Panc1 (cell line): Measurements from ENCODE around the gene ADAP2. TPM values are rescaled to one million over a fixed set of nuclear protein-coding genes. Genes with fewer than 3 reads are reported as not detected.
A peak's percentile ranks its signal among the peaks of the same experiment; 100 is the strongest.

Experiments
- ATAC-seq: fragments of 200-7000 bp; cut with Tn5 transposase; 2 replicates; pipeline ENCODE4 v1.9.1; 2020; ENCODE audit warnings: mild to moderate bottlenecking, moderate library complexity
- BruUV-seq: library from RNA; stranded (reverse); fragments of 400-500 nt; replicated peaks from 2 replicates; lab custom pipeline; 2021; lab: Mats Ljungman, UMichigan
- CTCF ChIA-PET: fragments of 300-600 bp; sonication (Branson Sonifier 250); formaldehyde crosslinking; loops from one replicate; lab custom pipeline; 2022; ENCODE audit warnings: antibody characterized with exemption; lab: Charles Lee
- POLR2A ChIA-PET: fragments of 300-600 bp; sonication (Branson Sonifier 250); formaldehyde crosslinking; loops from one replicate; lab custom pipeline; 2022; ENCODE audit warnings: antibody characterized with exemption; lab: Charles Lee
- DNase-seq: peaks from one replicate; pipeline ENCODE4 v3.0.0-alpha.2; 2010; ENCODE audit warnings: low read depth, low spot score
- H3K27ac ChIP-seq: 2 replicates; pipeline ENCODE4 v1.5.1; 2011; ENCODE audit warnings: mild to moderate bottlenecking, low read length, inconsistent platforms
- H3K27me3 ChIP-seq: fragments of 200-500 bp; sonication (Bioruptor generic); 2 replicates; pipeline ENCODE4 v1.6.0; 2014; ENCODE audit warnings: low read length, inconsistent platforms; ENCODE audit not compliant: control insufficient read depth, insufficient read depth
- H3K36me3 ChIP-seq: fragments of 200-500 bp; sonication (Bioruptor generic); 2 replicates; pipeline ENCODE4 v1.5.1; 2014; ENCODE audit warnings: inconsistent platforms, mild to moderate bottlenecking, low read length, moderate library complexity; ENCODE audit not compliant: control insufficient read depth, insufficient read depth
- H3K4me1 ChIP-seq: 2 replicates; pipeline ENCODE4 v1.5.1; 2011; ENCODE audit warnings: inconsistent platforms, mild to moderate bottlenecking, low read length, moderate library complexity; ENCODE audit not compliant: control insufficient read depth, insufficient read depth
- H3K4me3 ChIP-seq, 2 experiments: 2 replicates each; pipeline ENCODE4 v1.5.1; 2011 to 2012; ENCODE audit warnings: low read depth in 2 of 2, low read length in 2 of 2, mild to moderate bottlenecking in 2 of 2, inconsistent platforms in 1 of 2, moderate library complexity in 1 of 2
- H3K9me3 ChIP-seq: fragments of 200-500 bp; sonication (Bioruptor generic); 2 replicates; pipeline ENCODE4 v1.5.1; 2014; ENCODE audit warnings: low read depth, mild to moderate bottlenecking, inconsistent platforms, low read length, moderate library complexity; ENCODE audit not compliant: control insufficient read depth, insufficient read depth
- POLR2AphosphoS5 ChIP-seq: IDR thresholded peaks from 2 replicates; pipeline ENCODE4 v1.6.1; 2012; ENCODE audit warnings: mild to moderate bottlenecking, low read depth, low read length, moderate library complexity
- SIN3A ChIP-seq: IDR thresholded peaks from 2 replicates; pipeline ENCODE4 v1.6.1; 2012; ENCODE audit warnings: low read depth, mild to moderate bottlenecking, low read length, moderate library complexity, borderline replicate concordance; ENCODE audit not compliant: insufficient read depth
- TCF7L2 ChIP-seq: IDR thresholded peaks from 2 replicates; pipeline ENCODE4 v1.6.1; 2011; ENCODE audit warnings: mild to moderate bottlenecking, low read depth, low read length, inconsistent platforms
- in situ Hi-C: cut with HindIII; loops from 2 replicates; pipeline ENCODE4 v1.10.0; 2016; ENCODE audit warnings: low sequenced_read_pairs, low pct_unique_long_range_greater_than_20kb
- intact Hi-C: fragments of 100-400 bp; cut with micrococcal nuclease; formaldehyde crosslinking; loops from one replicate; pipeline ENCODE4 v1.10.0; 2022; ENCODE audit not compliant: unreplicated experiment
- total RNA-seq: library from RNA; stranded (reverse); gene quantifications from one replicate; pipeline ENCODE4 v1.2.1, GENCODE V29; 2021; ENCODE audit not compliant: unreplicated experiment
- TF ChIP-seq, protein P1 (sequence below), 2 experiments: IDR thresholded peaks; 2 replicates each; pipeline ENCODE4 v1.6.1; 2011 to 2012; ENCODE audit warnings: low read depth in 2 of 2, control low read depth in 1 of 2, low read length in 1 of 2, mild to moderate bottlenecking in 1 of 2, moderate library complexity in 1 of 2; ENCODE audit not compliant: insufficient read depth in 1 of 2
- TF ChIP-seq, protein P2 (sequence below): fragments of 450-650 bp; IDR thresholded peaks from 2 replicates; pipeline ENCODE4 v1.5.1; 2017; ENCODE audit warnings: mild to moderate bottlenecking

Gene ADAP2
- total RNA-seq, 1 experiment from 2014 or later, result 2.4 TPM

DNA sequence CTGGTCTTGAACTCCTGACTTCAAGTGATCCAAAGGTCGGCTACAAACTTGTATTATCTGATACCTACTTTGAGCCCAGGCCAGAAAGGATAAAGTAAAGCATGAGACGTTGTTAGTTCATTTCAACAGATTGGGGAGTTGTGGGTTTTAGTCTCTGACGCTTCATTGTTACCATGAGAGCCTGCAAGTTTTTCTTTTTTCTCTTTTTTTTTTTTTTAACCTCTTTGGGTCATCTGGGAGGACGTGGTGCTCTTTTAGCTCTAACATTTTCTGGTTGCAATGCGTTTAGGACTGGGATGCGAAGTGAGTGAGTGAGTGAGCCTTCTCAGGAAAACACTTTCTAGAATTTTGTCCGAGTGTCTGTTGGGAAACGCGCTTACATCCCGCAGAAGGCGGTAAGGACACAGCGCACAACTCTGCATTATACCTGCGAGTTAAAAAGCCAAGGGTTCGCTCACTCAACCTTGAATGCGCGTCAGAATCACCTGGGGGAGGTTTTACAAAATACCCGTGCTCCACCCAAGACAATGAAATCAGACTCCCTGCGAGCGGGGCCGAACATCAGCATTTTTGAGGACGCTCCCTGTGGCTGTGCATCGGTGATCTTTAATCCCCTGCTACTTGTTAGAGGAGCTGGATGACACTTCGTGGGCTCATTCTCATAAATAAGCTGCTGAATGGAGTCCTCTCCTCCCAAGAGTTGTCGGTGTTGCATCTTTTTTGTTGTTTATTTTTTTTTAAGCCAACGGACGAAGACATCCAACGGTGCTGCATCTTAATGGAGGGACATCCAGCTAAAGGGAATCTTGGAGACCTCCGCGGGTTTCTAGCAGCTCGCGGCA lies 48.5 kb downstream of the ADAP2 start:
- H3K27me3 ChIP-seq, result no peaks in the 10 kb centered on the region
- TF ChIP-seq POLR2AphosphoS5 (no peak), TCF7L2 (no peak), SIN3A (no peak)
- TF ChIP-seq, protein P1, sequence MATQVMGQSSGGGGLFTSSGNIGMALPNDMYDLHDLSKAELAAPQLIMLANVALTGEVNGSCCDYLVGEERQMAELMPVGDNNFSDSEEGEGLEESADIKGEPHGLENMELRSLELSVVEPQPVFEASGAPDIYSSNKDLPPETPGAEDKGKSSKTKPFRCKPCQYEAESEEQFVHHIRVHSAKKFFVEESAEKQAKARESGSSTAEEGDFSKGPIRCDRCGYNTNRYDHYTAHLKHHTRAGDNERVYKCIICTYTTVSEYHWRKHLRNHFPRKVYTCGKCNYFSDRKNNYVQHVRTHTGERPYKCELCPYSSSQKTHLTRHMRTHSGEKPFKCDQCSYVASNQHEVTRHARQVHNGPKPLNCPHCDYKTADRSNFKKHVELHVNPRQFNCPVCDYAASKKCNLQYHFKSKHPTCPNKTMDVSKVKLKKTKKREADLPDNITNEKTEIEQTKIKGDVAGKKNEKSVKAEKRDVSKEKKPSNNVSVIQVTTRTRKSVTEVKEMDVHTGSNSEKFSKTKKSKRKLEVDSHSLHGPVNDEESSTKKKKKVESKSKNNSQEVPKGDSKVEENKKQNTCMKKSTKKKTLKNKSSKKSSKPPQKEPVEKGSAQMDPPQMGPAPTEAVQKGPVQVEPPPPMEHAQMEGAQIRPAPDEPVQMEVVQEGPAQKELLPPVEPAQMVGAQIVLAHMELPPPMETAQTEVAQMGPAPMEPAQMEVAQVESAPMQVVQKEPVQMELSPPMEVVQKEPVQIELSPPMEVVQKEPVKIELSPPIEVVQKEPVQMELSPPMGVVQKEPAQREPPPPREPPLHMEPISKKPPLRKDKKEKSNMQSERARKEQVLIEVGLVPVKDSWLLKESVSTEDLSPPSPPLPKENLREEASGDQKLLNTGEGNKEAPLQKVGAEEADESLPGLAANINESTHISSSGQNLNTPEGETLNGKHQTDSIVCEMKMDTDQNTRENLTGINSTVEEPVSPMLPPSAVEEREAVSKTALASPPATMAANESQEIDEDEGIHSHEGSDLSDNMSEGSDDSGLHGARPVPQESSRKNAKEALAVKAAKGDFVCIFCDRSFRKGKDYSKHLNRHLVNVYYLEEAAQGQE (IDR thresholded peaks at IDR 0.05; ENCODE audit: insufficient read depth in 1 of 2, low read depth in 2 of 2, low read length in 1 of 2), result no peak
- TF ChIP-seq, protein P2, sequence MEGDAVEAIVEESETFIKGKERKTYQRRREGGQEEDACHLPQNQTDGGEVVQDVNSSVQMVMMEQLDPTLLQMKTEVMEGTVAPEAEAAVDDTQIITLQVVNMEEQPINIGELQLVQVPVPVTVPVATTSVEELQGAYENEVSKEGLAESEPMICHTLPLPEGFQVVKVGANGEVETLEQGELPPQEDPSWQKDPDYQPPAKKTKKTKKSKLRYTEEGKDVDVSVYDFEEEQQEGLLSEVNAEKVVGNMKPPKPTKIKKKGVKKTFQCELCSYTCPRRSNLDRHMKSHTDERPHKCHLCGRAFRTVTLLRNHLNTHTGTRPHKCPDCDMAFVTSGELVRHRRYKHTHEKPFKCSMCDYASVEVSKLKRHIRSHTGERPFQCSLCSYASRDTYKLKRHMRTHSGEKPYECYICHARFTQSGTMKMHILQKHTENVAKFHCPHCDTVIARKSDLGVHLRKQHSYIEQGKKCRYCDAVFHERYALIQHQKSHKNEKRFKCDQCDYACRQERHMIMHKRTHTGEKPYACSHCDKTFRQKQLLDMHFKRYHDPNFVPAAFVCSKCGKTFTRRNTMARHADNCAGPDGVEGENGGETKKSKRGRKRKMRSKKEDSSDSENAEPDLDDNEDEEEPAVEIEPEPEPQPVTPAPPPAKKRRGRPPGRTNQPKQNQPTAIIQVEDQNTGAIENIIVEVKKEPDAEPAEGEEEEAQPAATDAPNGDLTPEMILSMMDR, result no peak
- peak overlapping the region; percentile 62 to 97 for H3K4me3 ChIP-seq
- peak overlapping the region; percentile 96 for H3K27ac ChIP-seq
- intact Hi-C loops, result loop anchor here (2.0 to 5.0 kb wide), 2 partner anchors 19 to 63 kb away; partner anchors contain the start of gene TEFM
- in situ Hi-C loops, result no loop called here
- H3K36me3 ChIP-seq, result no peaks in the 10 kb centered on the region
- no peak for DNase-seq
- TSS peak; percentile 95 for BruUV-seq
- ChIA-PET CTCF (no interaction called here), POLR2A (interaction anchor here (0.5 to 1.0 kb wide), 2 partner anchors 94 to 134 kb away, joined by 4 to 13 read pairs; no protein-coding TSS in a partner anchor)
- H3K4me1 ChIP-seq, result peaks cover 14% of the 10 kb centered on the region; the same call in 1 of the 2 replicates
- no peaks in the 10 kb centered on the region for H3K9me3 ChIP-seq
- peak; percentile 15 for ATAC-seq

DNA sequence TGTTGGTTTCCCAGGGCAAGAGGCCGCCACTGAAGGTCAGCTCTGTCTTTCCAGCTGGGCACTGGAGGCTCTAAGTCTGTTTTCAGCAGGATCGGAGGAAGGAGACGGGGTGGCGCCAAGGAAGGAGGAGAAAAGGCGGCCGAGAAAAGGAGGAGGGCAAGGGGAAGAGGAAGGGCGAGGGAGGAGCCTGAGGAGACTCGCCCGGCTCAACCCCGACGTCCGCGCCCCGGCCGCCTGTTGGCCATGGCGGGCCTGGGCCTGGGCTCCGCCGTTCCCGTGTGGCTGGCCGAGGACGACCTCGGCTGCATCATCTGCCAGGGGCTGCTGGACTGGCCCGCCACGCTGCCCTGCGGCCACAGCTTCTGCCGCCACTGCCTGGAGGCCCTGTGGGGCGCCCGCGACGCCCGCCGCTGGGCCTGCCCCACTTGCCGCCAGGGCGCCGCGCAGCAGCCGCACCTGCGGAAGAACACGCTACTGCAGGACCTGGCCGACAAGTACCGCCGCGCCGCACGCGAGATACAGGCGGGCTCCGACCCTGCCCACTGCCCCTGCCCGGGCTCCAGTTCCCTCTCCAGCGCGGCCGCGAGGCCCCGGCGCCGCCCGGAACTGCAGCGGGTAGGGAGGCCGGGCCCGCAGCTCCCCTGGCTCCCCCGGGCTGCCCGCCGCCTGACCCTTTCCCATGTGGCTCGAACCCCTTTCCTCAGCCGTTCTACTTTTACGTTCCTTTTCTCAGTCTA lies 49.3 kb downstream of the ADAP2 start, which contains the start of gene RNF135:
Gene RNF135, plus strand, starts transcription at position 209 of the 737 bp plus-strand sequence. Its CDS starts 35 bp downstream, at position 244.
- peak; percentile 95 for ATAC-seq
- Histone ChIP-seq H3K27me3 (no peaks in the 10 kb centered on the region), H3K36me3 (no peaks in the 10 kb centered on the region), H3K27ac (peak within 1 kb of the TSS; percentile 96), H3K4me1 (peaks cover 14% of the 10 kb centered on the region; the same call in 1 of the 2 replicates), H3K9me3 (no peaks in the 10 kb centered on the region), H3K4me3 (peak within 1 kb of the TSS; percentile 62 to 97)
- no peak for DNase-seq
- intact Hi-C loops (loop anchor here (2.0 to 5.0 kb wide), 2 partner anchors 20 to 64 kb away; partner anchors contain the start of gene TEFM), in situ Hi-C loops (no loop called here)
- TF ChIP-seq SIN3A (peak; percentile 86; the same call in 1 of the 2 replicates), POLR2AphosphoS5 (peak; percentile 97)
- TF ChIP-seq, protein P2, result no peak
- no TSS peak for BruUV-seq
- ChIA-PET CTCF (no interaction called here), POLR2A (interaction anchor here (0.5 to 1.0 kb wide), 2 partner anchors 95 to 135 kb away, joined by 4 to 13 read pairs; no protein-coding TSS in a partner anchor)
